H9 (cell line): ENCODE data around the gene C16orf95. TPM values are rescaled to one million over a fixed set of nuclear protein-coding genes. Genes with fewer than 3 reads are reported as not detected.

Experiments used
- DNase-seq: peaks from one replicate; pipeline ENCODE4 v3.0.0-alpha.2; 2017
- H2AFZ ChIP-seq: one replicate; pipeline ENCODE4 v1.6.1; 2013; ENCODE audit warnings: mild to moderate bottlenecking, low read length, control low read depth, moderate library complexity
- H2AK5ac ChIP-seq: 2 replicates; pipeline ENCODE4 v1.6.1; 2013; ENCODE audit warnings: low read length, control low read depth, mixed read lengths; ENCODE audit not compliant: insufficient read length
- H2BK120ac ChIP-seq: one replicate; pipeline ENCODE4 v1.6.1; 2013; ENCODE audit warnings: low read depth, mild to moderate bottlenecking, low read length, control low read depth, inconsistent platforms; ENCODE audit not compliant: poor library complexity, severe bottlenecking
- H2BK12ac ChIP-seq: 2 replicates; pipeline ENCODE4 v1.6.1; 2013; ENCODE audit warnings: low read length, control low read depth, mixed read lengths, low read depth; ENCODE audit not compliant: insufficient read length
- H2BK15ac ChIP-seq: 2 replicates; pipeline ENCODE4 v1.6.1; 2013; ENCODE audit warnings: low read depth, low read length, control low read depth
- H2BK20ac ChIP-seq: one replicate; pipeline ENCODE4 v1.6.1; 2013; ENCODE audit warnings: low read depth, mild to moderate bottlenecking, low read length, control low read depth, inconsistent platforms; ENCODE audit not compliant: poor library complexity, severe bottlenecking
- H2BK5ac ChIP-seq: 2 replicates; pipeline ENCODE4 v1.6.1; 2013; ENCODE audit warnings: low read length, control low read depth, mixed read lengths; ENCODE audit not compliant: insufficient read length
- H3K14ac ChIP-seq: 2 replicates; pipeline ENCODE4 v1.6.1; 2013; ENCODE audit warnings: low read length, control low read depth; ENCODE audit not compliant: insufficient read depth
- H3K18ac ChIP-seq: 2 replicates; pipeline ENCODE4 v1.6.1; 2013; ENCODE audit warnings: low read depth, mild to moderate bottlenecking, mixed read lengths, low read length, control low read depth; ENCODE audit not compliant: insufficient read length
- H3K23ac ChIP-seq: 2 replicates; pipeline ENCODE4 v1.6.1; 2013; ENCODE audit warnings: low read length, control low read depth, mixed read lengths, low read depth; ENCODE audit not compliant: insufficient read length
- H3K23me2 ChIP-seq: 2 replicates; pipeline ENCODE4 v1.6.1; 2013; ENCODE audit warnings: low read depth, mild to moderate bottlenecking, mixed read lengths, low read length, control low read depth; ENCODE audit not compliant: insufficient read length, poor library complexity, severe bottlenecking
- H3K27ac ChIP-seq: 2 replicates; pipeline ENCODE4 v1.5.1; 2013; ENCODE audit warnings: low read length, control low read depth, mixed read lengths, low read depth; ENCODE audit not compliant: insufficient read length
- H3K27me3 ChIP-seq: 2 replicates; pipeline ENCODE4 v1.6.1; 2013; ENCODE audit warnings: low read length, control low read depth, inconsistent platforms; ENCODE audit not compliant: insufficient read depth
- H3K4ac ChIP-seq: 2 replicates; pipeline ENCODE4 v1.6.1; 2013; ENCODE audit warnings: low read depth, mild to moderate bottlenecking, control low read depth, inconsistent platforms, low read length, moderate library complexity
- H3K4me1 ChIP-seq: 2 replicates; pipeline ENCODE4 v1.6.1; 2013; ENCODE audit warnings: low read length, control low read depth, inconsistent platforms; ENCODE audit not compliant: insufficient read depth
- H3K4me2 ChIP-seq: 2 replicates; pipeline ENCODE4 v1.6.1; 2013; ENCODE audit warnings: low read length, control low read depth, mixed read lengths; ENCODE audit not compliant: insufficient read length, insufficient read depth
- H3K56ac ChIP-seq: 2 replicates; pipeline ENCODE4 v1.6.1; 2013; ENCODE audit warnings: low read depth, mild to moderate bottlenecking, mixed read lengths, low read length, control low read depth; ENCODE audit not compliant: insufficient read length
- H3K79me1 ChIP-seq: 2 replicates; pipeline ENCODE4 v1.6.1; 2013; ENCODE audit warnings: low read depth, mild to moderate bottlenecking, moderate library complexity, low read length, control low read depth, inconsistent platforms; ENCODE audit not compliant: insufficient read depth, poor library complexity, severe bottlenecking
- H3K79me2 ChIP-seq: 2 replicates; pipeline ENCODE4 v1.6.1; 2013; ENCODE audit warnings: low read length, control low read depth, inconsistent platforms; ENCODE audit not compliant: insufficient read depth
- H3K9ac ChIP-seq: 2 replicates; pipeline ENCODE4 v1.6.1; 2013; ENCODE audit warnings: low read length, control low read depth, mixed read lengths; ENCODE audit not compliant: insufficient read length; ENCODE audit errors: extremely low read depth
- H3K9me3 ChIP-seq: one replicate; pipeline ENCODE4 v1.6.1; 2013; ENCODE audit warnings: low read depth, low read length, inconsistent platforms; ENCODE audit not compliant: control insufficient read depth
- H3T11ph ChIP-seq: one replicate; pipeline ENCODE4 v1.6.1; 2013; ENCODE audit warnings: mild to moderate bottlenecking, low read length, control low read depth, inconsistent platforms
- H4K20me1 ChIP-seq: one replicate; pipeline ENCODE4 v1.6.1; 2013; ENCODE audit not compliant: control insufficient read depth, insufficient read length, insufficient read depth
- H4K5ac ChIP-seq: 2 replicates; pipeline ENCODE4 v1.6.1; 2013; ENCODE audit warnings: low read depth, mild to moderate bottlenecking, mixed read lengths, low read length, control low read depth; ENCODE audit not compliant: insufficient read length
- H4K8ac ChIP-seq: replicated peaks from 2 replicates; pipeline ENCODE4 v1.6.1; 2013; ENCODE audit warnings: low read length, control low read depth, mixed read lengths, low read depth; ENCODE audit not compliant: insufficient read length
- H4K91ac ChIP-seq: 2 replicates; pipeline ENCODE4 v1.6.1; 2013; ENCODE audit warnings: low read depth, mild to moderate bottlenecking, moderate library complexity, mixed read lengths, low read length, control low read depth; ENCODE audit not compliant: insufficient read length
- H3K27ac Mint-ChIP-seq, 3 experiments: 2 replicates in 2 of 3; 3 replicates in 1 of 3; pipeline ENCODE4 v1.8.0; 2020 to 2021; ENCODE audit warnings: mixed read lengths in 3 of 3, mild to moderate bottlenecking in 1 of 3, moderate library complexity in 1 of 3
- H3K27me3 Mint-ChIP-seq: 2 replicates; pipeline ENCODE4 v1.8.0; 2021; ENCODE audit warnings: low read depth, mild to moderate bottlenecking, moderate library complexity, mixed read lengths
- H3K36me3 Mint-ChIP-seq, 3 experiments: 2 replicates in 2 of 3; 3 replicates in 1 of 3; pipeline ENCODE4 v1.8.0; 2020 to 2021; ENCODE audit warnings: low read depth in 3 of 3, mixed read lengths in 3 of 3; ENCODE audit not compliant: insufficient read depth in 1 of 3
- H3K4me1 Mint-ChIP-seq, 2 experiments: 2 replicates each; pipeline ENCODE4 v1.8.0; 2020; ENCODE audit warnings: mixed read lengths in 2 of 2
- H3K4me3 Mint-ChIP-seq, 2 experiments: 2 replicates in 1 of 2; 3 replicates in 1 of 2; pipeline ENCODE4 v1.8.0; 2020 to 2021; ENCODE audit warnings: mild to moderate bottlenecking in 2 of 2, mixed read lengths in 2 of 2, moderate library complexity in 1 of 2
- H3K9me3 Mint-ChIP-seq, 2 experiments: 2 replicates in 1 of 2; 3 replicates in 1 of 2; pipeline ENCODE4 v1.8.0; 2020; ENCODE audit warnings: mild to moderate bottlenecking in 2 of 2, mixed read lengths in 2 of 2, moderate library complexity in 1 of 2
- WGBS: extraction: QIAGEN DNeasy Blood & Tissue Kit; methylation state at CpG from one replicate; pipeline ENCODE4 v1.1.7; 2013; ENCODE audit warnings: missing lambda C conversion rate, low lambda C conversion rate, mixed read lengths; ENCODE audit not compliant: insufficient read length; ENCODE audit errors: extremely low coverage; 5-methylcytosine and 5-hydroxymethylcytosine counted together
- total RNA-seq: library from RNA; stranded (reverse); gene quantifications from 2 replicates; pipeline ENCODE4 v1.2.1, GENCODE V29; 2021
- TF ChIP-seq, protein P1 (sequence below): fragments of 200-600 bp; sonication (generic); conservative IDR thresholded peaks from 3 replicates; pipeline ENCODE4 v1.8.0; 2021; ENCODE audit warnings: antibody characterized with exemption, mild to moderate bottlenecking

Gene C16orf95
- total RNA-seq, 1 experiment from 2014 or later, result 5.6 TPM

DNA sequence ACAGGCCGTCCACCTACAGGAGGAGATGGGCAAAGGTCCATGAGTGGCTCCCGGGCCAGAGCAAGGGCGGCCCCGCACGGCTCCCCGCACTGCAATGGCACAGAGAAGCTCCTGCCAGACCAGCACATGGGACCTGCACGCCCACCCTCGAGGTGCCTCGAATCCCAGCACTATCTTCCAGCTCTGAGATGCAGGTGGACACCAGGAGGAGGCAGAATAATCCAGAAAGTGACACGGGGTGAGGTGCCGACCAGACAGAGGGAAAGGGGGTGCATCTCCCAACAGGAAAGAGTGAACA, 26.5 kb upstream of the C16orf95 start:
- no peak overlapping the region for H2AFZ ChIP-seq
- no peak for DNase-seq
- TF ChIP-seq, protein P1, sequence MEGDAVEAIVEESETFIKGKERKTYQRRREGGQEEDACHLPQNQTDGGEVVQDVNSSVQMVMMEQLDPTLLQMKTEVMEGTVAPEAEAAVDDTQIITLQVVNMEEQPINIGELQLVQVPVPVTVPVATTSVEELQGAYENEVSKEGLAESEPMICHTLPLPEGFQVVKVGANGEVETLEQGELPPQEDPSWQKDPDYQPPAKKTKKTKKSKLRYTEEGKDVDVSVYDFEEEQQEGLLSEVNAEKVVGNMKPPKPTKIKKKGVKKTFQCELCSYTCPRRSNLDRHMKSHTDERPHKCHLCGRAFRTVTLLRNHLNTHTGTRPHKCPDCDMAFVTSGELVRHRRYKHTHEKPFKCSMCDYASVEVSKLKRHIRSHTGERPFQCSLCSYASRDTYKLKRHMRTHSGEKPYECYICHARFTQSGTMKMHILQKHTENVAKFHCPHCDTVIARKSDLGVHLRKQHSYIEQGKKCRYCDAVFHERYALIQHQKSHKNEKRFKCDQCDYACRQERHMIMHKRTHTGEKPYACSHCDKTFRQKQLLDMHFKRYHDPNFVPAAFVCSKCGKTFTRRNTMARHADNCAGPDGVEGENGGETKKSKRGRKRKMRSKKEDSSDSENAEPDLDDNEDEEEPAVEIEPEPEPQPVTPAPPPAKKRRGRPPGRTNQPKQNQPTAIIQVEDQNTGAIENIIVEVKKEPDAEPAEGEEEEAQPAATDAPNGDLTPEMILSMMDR, result no peak
- no peak overlapping the region for H3K9ac ChIP-seq
- H3K56ac ChIP-seq, result no peak overlapping the region
- H4K91ac ChIP-seq, result no peak overlapping the region
- H3K27me3 ChIP-seq, result no peaks in the 10 kb centered on the region
- H3K27ac Mint-ChIP-seq, result peak overlapping the region in 2 of 3 experiments; percentile 52 to 57; a peak in 2 of 7 replicates
- H3K27me3 Mint-ChIP-seq, result no peaks in the 10 kb centered on the region
- no peak overlapping the region for H4K8ac ChIP-seq
- no peak overlapping the region for H2AK5ac ChIP-seq
- no peak overlapping the region for H2BK12ac ChIP-seq
- H3K4me3 Mint-ChIP-seq, result peak overlapping the region in 1 of 2 experiments; percentile 48; a peak in 2 of 5 replicates
- peaks cover 12 to 28% (median 13%) of the 10 kb centered on the region in 3 experiments; a peak in 6 of 7 replicates for H3K36me3 Mint-ChIP-seq
- H3K4me2 ChIP-seq, result no peak overlapping the region
- H2BK5ac ChIP-seq, result no peak overlapping the region
- H2BK120ac ChIP-seq, result no peak overlapping the region
- no peaks in the 10 kb centered on the region for H3K79me2 ChIP-seq
- no peak overlapping the region for H3K18ac ChIP-seq
- no peak overlapping the region for H3K27ac ChIP-seq
- H3K79me1 ChIP-seq, result peaks cover 3% of the 10 kb centered on the region
- WGBS, result no CpG with 5 or more reads among the region's 11 CpGs
- no peak overlapping the region for H3K14ac ChIP-seq
- H3K4ac ChIP-seq, result no peak overlapping the region
- H3T11ph ChIP-seq, result no peak overlapping the region
- peaks cover 9 to 29% of the 10 kb centered on the region in 2 experiments for H3K4me1 Mint-ChIP-seq
- no peak overlapping the region for H3K23ac ChIP-seq
- H3K23me2 ChIP-seq, result no peaks in the 10 kb centered on the region
- H4K5ac ChIP-seq, result no peak overlapping the region
- no peaks in the 10 kb centered on the region for H4K20me1 ChIP-seq
- H3K4me1 ChIP-seq, result no peaks in the 10 kb centered on the region; the same call in 1 of the 2 replicates
- no peak overlapping the region for H2BK20ac ChIP-seq
- no peak overlapping the region for H2BK15ac ChIP-seq
- H3K9me3 Mint-ChIP-seq, result no peaks in the 10 kb centered on the region
- no peaks in the 10 kb centered on the region for H3K9me3 ChIP-seq
